Transverse colon (tissue), 4 donors: ENCODE data around the gene JKAMP. TPM values are rescaled to one million over a fixed set of nuclear protein-coding genes. Genes with fewer than 3 reads are reported as not detected.

Experiments
- DNase-seq: peaks from one replicate; pipeline ENCODE4 v3.0.0-alpha.2; 2019
- H3K27ac ChIP-seq, 4 donors: fragments of 200-600 bp; sonication (generic); 2 replicates each; pipeline ENCODE4 v1.5.1; 2016 to 2018; ENCODE audit warnings: inconsistent platforms in 4 of 4
- H3K27me3 ChIP-seq: fragments of 200-600 bp; sonication (generic); 2 replicates; pipeline ENCODE4 v1.5.1; 2017; ENCODE audit warnings: inconsistent platforms
- H3K36me3 ChIP-seq, 4 donors: fragments of 200-600 bp; sonication (generic); 2 replicates each; pipeline ENCODE4 v1.5.1; 2017 to 2019; ENCODE audit warnings: inconsistent platforms in 4 of 4
- H3K4me1 ChIP-seq, 4 donors: fragments of 200-600 bp; sonication (generic); 2 replicates each; pipeline ENCODE4 v1.5.1; 2017 to 2020; ENCODE audit warnings: inconsistent platforms in 4 of 4
- H3K4me3 ChIP-seq, 4 donors: fragments of 200-600 bp; sonication (generic); 1 replicate in 1 of 4; 2 replicates in 3 of 4; pipeline versions ENCODE4 v1.5.1 to v1.6.1; 2017 to 2019; ENCODE audit warnings: inconsistent platforms in 4 of 4
- H3K9me3 ChIP-seq, 2 donors: fragments of 200-600 bp; sonication (generic); 2 replicates each; pipeline ENCODE4 v1.5.1; 2017 to 2019; ENCODE audit warnings: inconsistent platforms in 2 of 2
- EP300 ChIP-seq: sonication (generic); formaldehyde crosslinking; IDR thresholded peaks from one replicate; pipeline ENCODE4 v1.6.1; 2017; ENCODE audit warnings: antibody characterized with exemption, low read depth
- POLR2A ChIP-seq: fragments of 450-650 bp; IDR thresholded peaks from one replicate; pipeline ENCODE4 v1.6.1; 2016; ENCODE audit warnings: antibody characterized with exemption, mild to moderate bottlenecking, moderate library complexity
- POLR2AphosphoS5 ChIP-seq, 3 donors: sonication (generic); formaldehyde crosslinking; IDR thresholded peaks; one replicate each; pipeline ENCODE4 v1.6.1; 2016; ENCODE audit warnings: antibody characterized with exemption in 3 of 3
- WGBS, 2 donors: methylation state at CpG; one replicate each; pipeline ENCODE4 v1.1.5; 2018; ENCODE audit warnings: low coverage in 1 of 2; 5-methylcytosine and 5-hydroxymethylcytosine counted together
- in situ Hi-C, 4 donors: fragments of 200-750 bp; cut with MboI; loops; one replicate each; pipeline versions ENCODE4 v1.15.0 to v1.15.1; 2017; ENCODE audit warnings: low sequenced_read_pairs in 3 of 4, low pct_ligation_motif_present in 1 of 4, low pct_unique_long_range_greater_than_20kb in 1 of 4
- intact Hi-C: fragments of 100-400 bp; cut with DNase I; formaldehyde crosslinking; loops from one replicate; pipeline ENCODE4 v1.15.1; 2023; ENCODE audit warnings: low total_unique reads
- total RNA-seq, 4 donors: library from RNA; depleted of rRNA; stranded (reverse); fragments of >200 nt; gene quantifications; one replicate each; pipeline ENCODE4 v1.1.0, GENCODE V29; 2016
- TF ChIP-seq, protein P1 (sequence below), 5 experiments: fragments of 200-600 bp in 3 of 5; fragments of 450-650 bp in 2 of 5; sonication (generic) in 3 of 5; IDR thresholded peaks; 1 replicate in 2 of 5; 2 replicates in 3 of 5; pipeline ENCODE4 v1.5.1; 2016 to 2017; ENCODE audit warnings: antibody characterized with exemption in 5 of 5, inconsistent platforms in 3 of 5, mild to moderate bottlenecking in 2 of 5, moderate library complexity in 1 of 5

The JKAMP gene
- total RNA-seq, 4 donors from 2014 or later = 12.9 to 66.8 (median 36.0) TPM

DNA sequence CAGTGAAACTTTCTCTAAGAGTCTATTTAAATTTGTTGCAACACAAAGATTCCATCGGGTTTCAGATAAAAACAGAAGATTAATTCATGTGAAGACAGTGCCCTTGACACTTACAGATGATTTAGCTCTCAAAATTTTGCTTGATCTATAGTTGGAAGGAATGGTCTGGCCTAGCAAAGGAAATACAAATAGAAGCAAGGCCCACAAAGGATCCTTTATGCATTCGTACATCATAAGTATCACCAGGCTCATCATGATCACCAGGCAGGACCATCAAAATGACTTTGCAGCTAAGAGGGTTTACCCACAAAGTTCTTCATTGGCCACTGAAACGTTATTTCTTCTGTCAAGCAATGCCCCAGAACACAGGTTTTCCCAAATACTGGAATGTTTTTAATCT lies 24.8 kb downstream of the JKAMP start:
- no peaks in the 10 kb centered on the region for H3K9me3 ChIP-seq
- TF ChIP-seq EP300 = no peak
- WGBS, 2 donors = 72 to 82% methylated on average over 2 to 3 of the region's 3 CpGs
- in situ Hi-C loops (loop anchor here in 1 of 4 donors (10.0 kb wide), 1 partner anchor 66 kb away; the partner anchor contains the start of gene CCDC175), intact Hi-C loops (no loop called here)
- no peak for DNase-seq
- no peaks in the 10 kb centered on the region for H3K27me3 ChIP-seq
- H3K4me1 ChIP-seq = peaks cover 0 to 15% (median 4%) of the 10 kb centered on the region in 4 donors
- H3K27ac ChIP-seq = no peak overlapping the region
- H3K36me3 ChIP-seq = no peaks in the 10 kb centered on the region
- no peak overlapping the region for H3K4me3 ChIP-seq

DNA sequence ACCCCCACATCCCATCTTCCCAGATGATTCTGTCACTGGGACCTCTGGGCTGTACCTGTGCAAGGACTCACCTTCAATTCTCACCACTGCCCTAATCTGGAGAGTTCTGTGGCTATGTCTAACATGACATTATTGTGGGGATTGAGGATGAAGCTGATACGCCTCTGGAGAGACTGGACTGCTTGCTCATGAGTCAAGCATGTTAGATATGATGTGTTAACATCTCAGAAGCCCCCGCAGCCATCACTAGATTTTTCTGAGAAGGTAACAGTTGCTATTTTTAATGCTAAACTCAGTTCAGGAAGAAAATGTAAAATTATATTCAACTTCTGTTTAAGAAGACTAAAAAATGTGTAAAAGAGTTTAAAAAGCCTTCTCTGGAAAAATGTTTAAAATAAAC lies 25.7 kb downstream of the JKAMP start:
- Histone ChIP-seq H3K27ac (no peak overlapping the region), H3K9me3 (no peaks in the 10 kb centered on the region), H3K27me3 (no peaks in the 10 kb centered on the region), H3K4me1 (peaks cover 0 to 15% (median 4%) of the 10 kb centered on the region in 4 donors), H3K36me3 (no peaks in the 10 kb centered on the region), H3K4me3 (no peak overlapping the region)
- WGBS, 2 donors = 67 to 91% methylated on average over 2 of the region's 2 CpGs
- no peak for DNase-seq
- TF ChIP-seq POLR2AphosphoS5 (IDR thresholded peaks at IDR 0.05) (no peak), EP300 (no peak), POLR2A (no peak)
- TF ChIP-seq, protein P1, sequence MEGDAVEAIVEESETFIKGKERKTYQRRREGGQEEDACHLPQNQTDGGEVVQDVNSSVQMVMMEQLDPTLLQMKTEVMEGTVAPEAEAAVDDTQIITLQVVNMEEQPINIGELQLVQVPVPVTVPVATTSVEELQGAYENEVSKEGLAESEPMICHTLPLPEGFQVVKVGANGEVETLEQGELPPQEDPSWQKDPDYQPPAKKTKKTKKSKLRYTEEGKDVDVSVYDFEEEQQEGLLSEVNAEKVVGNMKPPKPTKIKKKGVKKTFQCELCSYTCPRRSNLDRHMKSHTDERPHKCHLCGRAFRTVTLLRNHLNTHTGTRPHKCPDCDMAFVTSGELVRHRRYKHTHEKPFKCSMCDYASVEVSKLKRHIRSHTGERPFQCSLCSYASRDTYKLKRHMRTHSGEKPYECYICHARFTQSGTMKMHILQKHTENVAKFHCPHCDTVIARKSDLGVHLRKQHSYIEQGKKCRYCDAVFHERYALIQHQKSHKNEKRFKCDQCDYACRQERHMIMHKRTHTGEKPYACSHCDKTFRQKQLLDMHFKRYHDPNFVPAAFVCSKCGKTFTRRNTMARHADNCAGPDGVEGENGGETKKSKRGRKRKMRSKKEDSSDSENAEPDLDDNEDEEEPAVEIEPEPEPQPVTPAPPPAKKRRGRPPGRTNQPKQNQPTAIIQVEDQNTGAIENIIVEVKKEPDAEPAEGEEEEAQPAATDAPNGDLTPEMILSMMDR (IDR thresholded peaks at IDR 0.05) = no peak
- in situ Hi-C loops = no loop called here
- intact Hi-C loops = no loop called here

DNA sequence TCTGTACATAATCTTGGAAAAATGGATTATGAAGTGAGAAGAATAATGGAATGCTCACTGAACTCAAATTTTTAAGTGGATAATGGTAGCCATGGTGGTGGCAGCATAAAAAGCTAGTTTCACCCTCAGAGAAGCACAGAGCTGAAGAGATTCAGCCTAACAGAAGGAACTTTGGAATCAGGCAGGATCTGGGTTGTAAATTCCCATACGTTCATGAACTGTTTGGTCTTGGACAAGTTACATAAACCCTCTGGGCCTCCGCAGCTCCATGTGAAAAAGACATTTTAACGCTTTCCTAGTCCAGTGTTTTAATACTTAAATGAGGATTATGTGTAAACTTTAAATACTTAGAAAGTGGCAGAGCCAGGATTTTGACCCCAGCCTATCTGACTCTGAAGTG lies 26.6 kb downstream of the JKAMP start:
- peaks cover 0 to 15% (median 4%) of the 10 kb centered on the region in 4 donors for H3K4me1 ChIP-seq
- in situ Hi-C loops = no loop called here

DNA sequence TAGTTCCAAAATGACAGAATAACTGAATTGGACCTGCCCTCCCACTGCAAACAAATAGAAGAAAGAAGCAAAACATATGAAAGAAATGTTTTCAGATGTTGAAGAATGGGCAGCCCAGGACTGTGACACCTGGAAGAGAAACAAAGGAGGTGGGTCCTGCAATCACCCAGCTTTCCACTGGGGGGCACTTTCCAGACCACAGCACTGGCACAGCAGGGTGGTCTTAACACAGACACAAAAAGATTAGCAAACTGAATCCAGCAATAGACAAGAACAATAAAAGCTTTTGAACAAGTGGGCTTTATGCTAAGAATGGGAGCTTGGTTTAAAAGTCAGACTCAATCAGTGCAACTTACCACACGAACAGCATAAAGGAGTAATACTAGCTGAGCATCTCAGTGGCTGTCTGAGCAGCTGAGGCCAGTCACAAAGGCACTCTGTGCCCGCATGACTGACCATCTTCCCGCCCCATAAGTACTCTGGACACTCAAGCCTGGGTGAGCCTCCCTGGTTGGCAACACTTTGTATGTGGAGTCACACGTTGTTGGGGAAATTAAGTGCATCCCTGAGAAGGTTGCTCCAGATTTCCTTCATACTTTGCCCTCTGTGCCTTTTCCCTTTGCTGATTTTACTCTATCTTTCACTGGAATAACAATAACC lies 27.7 kb downstream of the JKAMP start:
- Histone ChIP-seq H3K27ac (no peak overlapping the region), H3K36me3 (no peaks in the 10 kb centered on the region), H3K9me3 (no peaks in the 10 kb centered on the region), H3K27me3 (no peaks in the 10 kb centered on the region), H3K4me1 (peaks cover 0 to 15% (median 4%) of the 10 kb centered on the region in 4 donors), H3K4me3 (no peak overlapping the region)
- intact Hi-C loops = no loop called here
- in situ Hi-C loops = no loop called here
- WGBS, 2 donors = 40 to 55% methylated on average over 1 to 4 of the region's 4 CpGs
- peak; percentile 16 for DNase-seq
- TF ChIP-seq, protein P1 (IDR thresholded peaks at IDR 0.05) = peak in 2 of 5 experiments; percentile 24 to 27
- no peak for TF ChIP-seq EP300
- no peak for TF ChIP-seq POLR2A

More for the DNA sequence above, 26.6 kb downstream of the JKAMP start:
- no peaks in the 10 kb centered on the region for H3K27me3 ChIP-seq
- H3K36me3 ChIP-seq = no peaks in the 10 kb centered on the region
- WGBS, 2 donors = 30 to 32% methylated on average over 3 of the region's 3 CpGs
- intact Hi-C loops = no loop called here
- H3K27ac ChIP-seq = no peak overlapping the region
- H3K4me3 ChIP-seq = no peak overlapping the region
- no peaks in the 10 kb centered on the region for H3K9me3 ChIP-seq
- DNase-seq = no peak
- no peak for TF ChIP-seq EP300
- TF ChIP-seq, protein P1 (IDR thresholded peaks at IDR 0.05) = no peak
- TF ChIP-seq POLR2A = no peak
- no peak for TF ChIP-seq POLR2AphosphoS5 (IDR thresholded peaks at IDR 0.05)

DNA sequence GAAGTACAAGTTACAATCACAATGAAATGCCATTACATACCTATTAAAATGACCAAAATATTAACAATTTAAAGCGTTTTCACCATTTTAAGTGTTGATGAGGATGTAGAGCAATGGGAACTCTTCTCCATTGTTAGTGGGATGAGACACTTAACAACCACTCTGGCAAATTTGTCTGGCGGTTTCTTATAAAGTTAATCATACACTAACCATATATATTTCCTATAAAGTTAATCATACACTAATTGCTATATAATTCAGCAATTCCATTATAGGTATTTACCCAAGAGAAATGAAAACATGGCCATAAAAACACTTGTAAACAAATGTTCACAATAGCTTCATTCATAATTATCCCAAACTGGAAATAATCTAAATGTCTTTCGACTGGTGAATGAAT lies 35.9 kb downstream of the JKAMP start:
- Histone ChIP-seq H3K36me3 (no peaks in the 10 kb centered on the region), H3K27ac (no peak overlapping the region), H3K27me3 (no peaks in the 10 kb centered on the region), H3K4me3 (no peak overlapping the region), H3K4me1 (no peaks in the 10 kb centered on the region), H3K9me3 (no peaks in the 10 kb centered on the region)
- TF ChIP-seq POLR2AphosphoS5 (IDR thresholded peaks at IDR 0.05) (no peak), POLR2A (no peak), EP300 (no peak)
- TF ChIP-seq, protein P1 (IDR thresholded peaks at IDR 0.05) = no peak
- WGBS, 2 donors = 53 to 64% methylated on average over 3 of the region's 3 CpGs
- in situ Hi-C loops (no loop called here), intact Hi-C loops (no loop called here)
- no peak for DNase-seq
